GM21447 (cell line): ENCODE data around the gene IL18BP.

Experiments
- ATAC-seq: cut with Tn5 transposase; IDR thresholded peaks from one replicate; pipeline ENCODE4 v1.9.1; 2021; ENCODE audit not compliant: unreplicated experiment

Gene IL18BP

GRCh38 chr11:71998649-71999310 lies at the start of gene IL18BP:
Gene IL18BP (plus strand): TSS chr11:71998909. CDS start chr11:71999985, 1,076 bp downstream.
- ATAC-seq = peak; percentile 60

- ATAC-seq = no peak
Observed at GRCh38 chr11:71949034-71949433, 49.7 kb upstream of the IL18BP start.

GRCh38 chr11:71951741-71952310 lies 46.9 kb upstream of the IL18BP start:
- no peak for ATAC-seq

- no peak for ATAC-seq
Observed at GRCh38 chr11:71955898-71956456, 42.7 kb upstream of the IL18BP start.

GRCh38 chr11:71962428-71963038 lies 36.2 kb upstream of the IL18BP start:
- peak; percentile 80 for ATAC-seq

- ATAC-seq = no peak
Observed at GRCh38 chr11:71963468-71963867, 35.2 kb upstream of the IL18BP start.

- ATAC-seq = no peak
Observed at GRCh38 chr11:71964641-71965040, 34.1 kb upstream of the IL18BP start.

- no peak for ATAC-seq
Observed at GRCh38 chr11:71971680-71972079, 27.0 kb upstream of the IL18BP start.

GRCh38 chr11:71976551-71976950 lies 22.2 kb upstream of the IL18BP start:
- no peak for ATAC-seq

GRCh38 chr11:71977090-71977489 lies 21.6 kb upstream of the IL18BP start:
- ATAC-seq = no peak

- peak; percentile 69 for ATAC-seq
Observed at GRCh38 chr11:71977743-71978418, 20.8 kb upstream of the IL18BP start.

GRCh38 chr11:71979094-71979493 lies 19.6 kb upstream of the IL18BP start:
- ATAC-seq = no peak

- no peak for ATAC-seq
Observed at GRCh38 chr11:71979602-71980001, 19.1 kb upstream of the IL18BP start.

GRCh38 chr11:71986131-71986530 lies 12.6 kb upstream of the IL18BP start:
- ATAC-seq = no peak

- ATAC-seq = no peak
Observed at GRCh38 chr11:71987521-71987920, 11.2 kb upstream of the IL18BP start.

GRCh38 chr11:71988050-71988449 lies 10.7 kb upstream of the IL18BP start:
- ATAC-seq = no peak

- no peak for ATAC-seq
Observed at GRCh38 chr11:71990701-71991100, 8.0 kb upstream of the IL18BP start.

- peak; percentile 73 for ATAC-seq
Observed at GRCh38 chr11:71991494-71991893, 7.2 kb upstream of the IL18BP start.

- ATAC-seq = no peak
Observed at GRCh38 chr11:71992136-71992730, 6.5 kb upstream of the IL18BP start.

- ATAC-seq = no peak
Observed at GRCh38 chr11:71994786-71995185, 3.9 kb upstream of the IL18BP start.

GRCh38 chr11:71995726-71996291 lies 2.9 kb upstream of the IL18BP start:
- ATAC-seq = no peak
